Measurements from ENCODE around the gene NPTN.

Gene NPTN

DNA sequence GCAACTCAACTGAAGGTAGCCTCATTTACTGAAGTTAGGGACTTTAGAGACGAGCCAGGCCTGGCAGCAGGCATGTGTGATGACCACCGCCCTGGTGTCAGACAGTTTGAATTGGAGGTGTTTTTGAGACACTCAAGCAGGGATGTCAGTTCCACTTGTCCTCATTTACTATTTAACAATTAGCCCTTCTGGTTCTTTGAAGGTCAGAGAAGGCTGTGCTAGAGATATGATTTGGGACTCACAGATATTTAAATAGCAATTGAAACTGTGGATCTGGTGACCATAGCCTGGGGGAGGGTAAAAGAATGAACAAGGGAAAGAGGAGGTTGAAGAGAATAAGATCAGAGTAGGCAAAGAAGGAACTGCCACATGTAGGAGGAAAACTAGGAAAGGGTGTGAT, 115.6 kb downstream of the NPTN start:
- DNase-seq: no peak

DNA sequence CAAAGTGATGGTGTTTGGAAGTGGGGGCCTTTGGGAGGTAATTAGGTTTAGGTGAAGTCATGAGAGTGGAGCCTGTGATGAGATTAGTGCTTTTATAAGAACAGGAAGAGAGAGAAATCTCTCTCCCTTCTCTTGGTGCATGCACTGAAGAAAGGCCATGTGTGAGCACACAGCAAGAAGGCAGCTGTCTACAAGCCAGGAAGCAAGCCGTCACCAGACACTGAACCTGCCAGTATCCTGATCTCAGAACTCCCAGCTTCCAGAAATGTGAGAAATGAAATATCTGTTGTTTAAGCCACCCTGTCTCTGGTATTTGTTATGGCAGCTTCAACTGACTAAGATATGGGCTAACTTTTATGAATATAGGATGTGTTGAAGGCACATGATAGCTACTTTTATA, 117.7 kb downstream of the NPTN start:
- DNase-seq: no peak
